ENCODE results near the gene CDRT15L2. TPM values are rescaled to one million over a fixed set of nuclear protein-coding genes. Genes with fewer than 3 reads are reported as not detected.
"Not testable (repeated sequence)": the region's sequence is repeated elsewhere in the genome, so short reads cannot be mapped to it uniquely, and the experiment has no call there.

The CDRT15L2 gene
- total RNA-seq, 4 donors from 2014 or later = not detected

DNA sequence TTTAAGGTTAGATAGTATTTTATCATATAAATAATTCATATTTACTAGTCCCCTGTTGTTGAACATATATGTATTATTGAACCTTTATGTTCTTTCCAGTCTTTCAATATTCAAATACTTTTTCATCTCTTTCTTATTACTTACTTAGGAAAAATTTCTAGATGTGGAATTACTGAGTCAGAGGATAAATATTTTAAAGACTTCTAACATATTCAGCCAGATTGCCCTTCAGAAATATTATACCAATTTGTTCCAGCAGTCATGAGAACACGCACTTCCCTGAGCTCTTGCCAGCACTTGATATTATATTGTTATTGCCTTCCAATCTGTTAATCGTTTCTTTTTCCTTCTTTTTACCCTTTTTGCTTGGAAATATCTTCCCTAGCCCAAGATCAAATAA is 4.5 kb upstream of the CDRT15L2 start:
- H3K36me3 ChIP-seq; H3K9me3 ChIP-seq; H3K27me3 ChIP-seq; DNase-seq; H3K4me3 ChIP-seq; intact Hi-C loops (cut with DNase I); H3K4me1 ChIP-seq; H3K27ac ChIP-seq: not testable (repeated sequence)
- 13 to 22% methylated on average over 2 of the region's 2 CpGs for WGBS, 2 donors

GRCh38 chr17:20583891-20584577 is 4.5 kb downstream of the CDRT15L2 start:
- no CpG with 5 or more reads among the region's 14 CpGs for WGBS, 2 donors

GRCh38 chr17:20588744-20589453 is 9.4 kb downstream of the CDRT15L2 start:
- peaks cover 0 to 35% (median 3%) of the 10 kb centered on the region in 4 donors for H3K27me3 ChIP-seq
- H3K27ac ChIP-seq; H3K4me1 ChIP-seq; H3K9me3 ChIP-seq; H3K36me3 ChIP-seq; intact Hi-C loops (cut with DNase I); DNase-seq: not testable (repeated sequence)
- WGBS, 2 donors = 0 to 25% methylated on average over 1 to 4 of the region's 69 CpGs
- H3K4me3 ChIP-seq = peak overlapping the region in 2 of 4 donors; percentile 34 to 49

More at GRCh38 chr17:20583891-20584577, 4.5 kb downstream of the CDRT15L2 start:
- H3K4me3 ChIP-seq; H3K4me1 ChIP-seq; H3K9me3 ChIP-seq; intact Hi-C loops (cut with DNase I); H3K36me3 ChIP-seq; DNase-seq; H3K27ac ChIP-seq: not testable (repeated sequence)
- H3K27me3 ChIP-seq = peaks cover 0 to 23% (median 2%) of the 10 kb centered on the region in 4 donors

DNA sequence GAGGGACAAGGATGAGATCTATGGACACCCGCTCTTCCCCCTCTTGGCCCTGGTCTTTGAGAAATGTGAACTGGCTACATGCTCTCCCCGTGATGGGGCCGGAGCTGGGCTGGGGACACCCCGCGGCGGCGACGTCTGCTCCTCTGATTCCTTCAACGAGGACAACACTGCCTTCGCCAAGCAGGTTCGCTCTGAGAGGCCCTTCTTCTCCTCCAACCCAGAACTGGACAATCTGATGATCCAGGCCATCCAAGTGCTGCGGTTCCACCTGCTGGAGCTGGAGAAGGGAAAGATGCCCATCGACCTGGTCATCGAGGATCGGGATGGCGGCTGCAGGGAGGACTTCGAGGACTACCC is 9.9 kb downstream of the CDRT15L2 start:
- no CpG with 5 or more reads among the region's 17 CpGs for WGBS, 2 donors
- peak overlapping the region in 1 of 4 donors; percentile 34 for H3K4me3 ChIP-seq
- DNase-seq; H3K4me1 ChIP-seq; H3K27ac ChIP-seq; H3K9me3 ChIP-seq; intact Hi-C loops (cut with DNase I); H3K36me3 ChIP-seq: not testable (repeated sequence)
- H3K27me3 ChIP-seq = peaks cover 0 to 35% (median 3%) of the 10 kb centered on the region in 4 donors

DNA sequence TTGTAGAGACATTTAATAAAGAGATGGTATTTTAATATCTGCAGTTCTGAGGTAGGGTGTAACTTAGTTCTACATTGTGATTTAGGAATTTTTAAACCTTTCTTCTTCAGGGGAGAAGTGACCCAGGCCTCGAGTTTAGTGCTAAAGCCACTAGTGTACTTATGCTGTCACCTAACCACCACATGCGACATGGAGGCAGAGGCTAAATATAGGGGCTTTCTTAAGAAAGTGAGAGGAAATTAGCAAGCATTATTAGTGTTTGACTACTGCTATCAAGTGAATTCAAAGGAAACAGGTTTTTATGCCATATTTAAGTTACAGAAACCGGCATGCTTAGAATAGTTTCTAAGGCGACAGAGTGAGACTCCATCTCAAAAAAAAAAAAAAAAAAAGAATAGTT is 11.5 kb downstream of the CDRT15L2 start:
- H3K36me3 ChIP-seq; H3K4me3 ChIP-seq; intact Hi-C loops (cut with DNase I); DNase-seq; H3K27ac ChIP-seq; H3K4me1 ChIP-seq; H3K9me3 ChIP-seq: not testable (repeated sequence)
- H3K27me3 ChIP-seq = peaks cover 0 to 35% (median 3%) of the 10 kb centered on the region in 4 donors
- 33 to 62% methylated on average over 2 of the region's 4 CpGs for WGBS, 2 donors

- H3K4me1 ChIP-seq; H3K27ac ChIP-seq; intact Hi-C loops (cut with DNase I); H3K4me3 ChIP-seq; H3K36me3 ChIP-seq; H3K9me3 ChIP-seq; DNase-seq; H3K27me3 ChIP-seq: not testable (repeated sequence)
- WGBS, 2 donors = 88% methylated on average over 1 of the region's 1 CpG; no CpG with 5 or more reads in 1 of the 2 donors
Measured at GRCh38 chr17:20605568-20605967, 26.0 kb downstream of the CDRT15L2 start.

DNA sequence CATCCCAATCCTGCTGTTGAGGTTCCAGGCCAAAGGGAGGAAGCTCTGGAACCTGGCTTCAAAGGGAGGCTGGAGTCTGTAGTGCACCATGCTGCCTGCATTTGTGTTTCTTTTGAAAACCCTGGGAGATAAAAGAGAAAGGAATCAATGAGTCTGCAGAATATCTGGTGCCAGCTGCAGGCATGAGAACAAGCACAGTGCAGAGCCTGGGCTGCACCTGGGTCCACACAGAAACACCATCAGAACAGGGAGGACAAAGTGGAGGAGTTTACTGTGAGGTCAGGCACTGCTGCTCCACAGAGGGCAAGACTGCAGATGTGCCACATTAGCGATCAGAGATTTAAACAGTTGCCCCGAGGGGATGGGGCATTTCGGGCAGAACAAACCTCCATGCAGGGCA is 30.0 kb downstream of the CDRT15L2 start:
- DNase-seq; H3K4me3 ChIP-seq; intact Hi-C loops (cut with DNase I); H3K9me3 ChIP-seq; H3K4me1 ChIP-seq; H3K27ac ChIP-seq; H3K36me3 ChIP-seq; H3K27me3 ChIP-seq: not testable (repeated sequence)
- 75% methylated on average over 2 of the region's 3 CpGs; no CpG with 5 or more reads in 1 of the 2 donors for WGBS, 2 donors

GRCh38 chr17:20611309-20611708 is 31.8 kb downstream of the CDRT15L2 start:
- no peak overlapping the region for H3K4me3 ChIP-seq
- no peaks in the 10 kb centered on the region for H3K27me3 ChIP-seq
- no peak for TF ChIP-seq POLR2A (IDR thresholded peaks at IDR 0.05)
- TF ChIP-seq, protein P1, sequence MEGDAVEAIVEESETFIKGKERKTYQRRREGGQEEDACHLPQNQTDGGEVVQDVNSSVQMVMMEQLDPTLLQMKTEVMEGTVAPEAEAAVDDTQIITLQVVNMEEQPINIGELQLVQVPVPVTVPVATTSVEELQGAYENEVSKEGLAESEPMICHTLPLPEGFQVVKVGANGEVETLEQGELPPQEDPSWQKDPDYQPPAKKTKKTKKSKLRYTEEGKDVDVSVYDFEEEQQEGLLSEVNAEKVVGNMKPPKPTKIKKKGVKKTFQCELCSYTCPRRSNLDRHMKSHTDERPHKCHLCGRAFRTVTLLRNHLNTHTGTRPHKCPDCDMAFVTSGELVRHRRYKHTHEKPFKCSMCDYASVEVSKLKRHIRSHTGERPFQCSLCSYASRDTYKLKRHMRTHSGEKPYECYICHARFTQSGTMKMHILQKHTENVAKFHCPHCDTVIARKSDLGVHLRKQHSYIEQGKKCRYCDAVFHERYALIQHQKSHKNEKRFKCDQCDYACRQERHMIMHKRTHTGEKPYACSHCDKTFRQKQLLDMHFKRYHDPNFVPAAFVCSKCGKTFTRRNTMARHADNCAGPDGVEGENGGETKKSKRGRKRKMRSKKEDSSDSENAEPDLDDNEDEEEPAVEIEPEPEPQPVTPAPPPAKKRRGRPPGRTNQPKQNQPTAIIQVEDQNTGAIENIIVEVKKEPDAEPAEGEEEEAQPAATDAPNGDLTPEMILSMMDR (IDR thresholded peaks at IDR 0.05) = no peak
- intact Hi-C loops (cut with DNase I) = no loop called here
- no peak overlapping the region for H3K27ac ChIP-seq
- WGBS, 2 donors = 93 to 100% methylated on average over 2 to 3 of the region's 8 CpGs
- no peak for DNase-seq
- H3K9me3 ChIP-seq = no peaks in the 10 kb centered on the region
- no peaks in the 10 kb centered on the region for H3K36me3 ChIP-seq
- no peaks in the 10 kb centered on the region for H3K4me1 ChIP-seq
